GM15510 (cell line): Measurements from ENCODE around the gene CCDC160.

Experiments used
- POLR2A ChIP-seq: IDR thresholded peaks from 3 replicates; pipeline ENCODE4 v1.6.1; 2011; ENCODE audit warnings: borderline replicate concordance; ENCODE audit not compliant: insufficient read length; ENCODE audit errors: extremely low read depth

Gene CCDC160

GRCh38 chrX:134255555-134255954 is 18.6 kb downstream of the CCDC160 start:
- TF ChIP-seq POLR2A, result no peak

- no peak for TF ChIP-seq POLR2A
Observed at GRCh38 chrX:134256684-134257083, 19.7 kb downstream of the CCDC160 start.

- TF ChIP-seq POLR2A, result no peak
Observed at GRCh38 chrX:134258202-134258601, 21.2 kb downstream of the CCDC160 start.

GRCh38 chrX:134287346-134287745 is 50.4 kb downstream of the CCDC160 start:
- TF ChIP-seq POLR2A, result no peak

GRCh38 chrX:134294548-134294947 is 57.6 kb downstream of the CCDC160 start:
- TF ChIP-seq POLR2A, result no peak
